Frontal cortex (tissue), 4 donors: Measurements from ENCODE around the gene BRD7. TPM values are rescaled to one million over a fixed set of nuclear protein-coding genes. Genes with fewer than 3 reads are reported as not detected.
"Not testable (repeated sequence)": the region's sequence is repeated elsewhere in the genome, so short reads cannot be mapped to it uniquely, and the experiment has no call there.

ENCODE experiments used
- DNase-seq, 2 donors: peaks; one replicate each; pipeline ENCODE4 v3.0.0; 2012; ENCODE audit warnings: low spot score in 2 of 2
- FAIRE-seq: peaks from 2 replicates; lab custom pipeline; 2012; peaks lifted over from hg19 to GRCh38; lab: Jason Lieb, UNC
- total RNA-seq: library from RNA; depleted of rRNA; stranded (reverse); fragments of >200 nt; gene quantifications from one replicate; pipeline ENCODE4 v1.2.3, GENCODE V29; 2014
- donor health status: control.
- donor health status: control.
- donor health status: control.

Gene BRD7
- total RNA-seq, 1 donor from 2014 or later = 39.5 TPM

GRCh38 chr16:50363656-50364055, 5.1 kb downstream of the BRD7 start:
- FAIRE-seq = no peak
- no peak for DNase-seq

GRCh38 chr16:50360779-50361178, 8.0 kb downstream of the BRD7 start:
- no peak for FAIRE-seq
- no peak for DNase-seq

GRCh38 chr16:50360033-50360778, 8.6 kb downstream of the BRD7 start:
- no peak for FAIRE-seq

GRCh38 chr16:50359626-50360025, 9.2 kb downstream of the BRD7 start:
- no peak for FAIRE-seq
- no peak for DNase-seq

More at GRCh38 chr16:50360033-50360778, 8.6 kb downstream of the BRD7 start:
- DNase-seq = no peak

GRCh38 chr16:50354629-50355456, 13.9 kb downstream of the BRD7 start:
- FAIRE-seq = peak; percentile 86
- DNase-seq = no peak

GRCh38 chr16:50354082-50354481, 14.7 kb downstream of the BRD7 start:
- DNase-seq = no peak
- FAIRE-seq = no peak

GRCh38 chr16:50351952-50352351, 16.8 kb downstream of the BRD7 start:
- FAIRE-seq = no peak
- no peak for DNase-seq

- no peak for DNase-seq
- FAIRE-seq = no peak
Observed at GRCh38 chr16:50351116-50351515, 17.7 kb downstream of the BRD7 start.

GRCh38 chr16:50345210-50345609, 23.6 kb downstream of the BRD7 start:
- FAIRE-seq, DNase-seq: not testable (repeated sequence)

- DNase-seq, FAIRE-seq: not testable (repeated sequence)
Observed at GRCh38 chr16:50343566-50343965, 25.2 kb downstream of the BRD7 start.

GRCh38 chr16:50340578-50340977, 28.2 kb downstream of the BRD7 start:
- DNase-seq (no peak), FAIRE-seq (no peak)

- FAIRE-seq (no peak), DNase-seq (no peak)
Observed at GRCh38 chr16:50338371-50339231, 30.2 kb downstream of the BRD7 start.

- DNase-seq (no peak), FAIRE-seq (no peak)
Observed at GRCh38 chr16:50336884-50337283, 31.9 kb downstream of the BRD7 start.

- DNase-seq (no peak), FAIRE-seq (no peak)
Observed at GRCh38 chr16:50335196-50335958, 33.4 kb downstream of the BRD7 start.

- FAIRE-seq = no peak
- DNase-seq = no peak
Observed at GRCh38 chr16:50334106-50334975, 34.4 kb downstream of the BRD7 start.

GRCh38 chr16:50332599-50332998, 36.2 kb downstream of the BRD7 start:
- FAIRE-seq = no peak
- DNase-seq = no peak

- DNase-seq = no peak
- FAIRE-seq = no peak
Observed at GRCh38 chr16:50331570-50331969, 37.2 kb downstream of the BRD7 start.

- DNase-seq (no peak), FAIRE-seq (no peak)
Observed at GRCh38 chr16:50329446-50330189, 39.2 kb downstream of the BRD7 start.
